ENCODE measurements around the gene CNOT4.

CNOT4 gene

DNA sequence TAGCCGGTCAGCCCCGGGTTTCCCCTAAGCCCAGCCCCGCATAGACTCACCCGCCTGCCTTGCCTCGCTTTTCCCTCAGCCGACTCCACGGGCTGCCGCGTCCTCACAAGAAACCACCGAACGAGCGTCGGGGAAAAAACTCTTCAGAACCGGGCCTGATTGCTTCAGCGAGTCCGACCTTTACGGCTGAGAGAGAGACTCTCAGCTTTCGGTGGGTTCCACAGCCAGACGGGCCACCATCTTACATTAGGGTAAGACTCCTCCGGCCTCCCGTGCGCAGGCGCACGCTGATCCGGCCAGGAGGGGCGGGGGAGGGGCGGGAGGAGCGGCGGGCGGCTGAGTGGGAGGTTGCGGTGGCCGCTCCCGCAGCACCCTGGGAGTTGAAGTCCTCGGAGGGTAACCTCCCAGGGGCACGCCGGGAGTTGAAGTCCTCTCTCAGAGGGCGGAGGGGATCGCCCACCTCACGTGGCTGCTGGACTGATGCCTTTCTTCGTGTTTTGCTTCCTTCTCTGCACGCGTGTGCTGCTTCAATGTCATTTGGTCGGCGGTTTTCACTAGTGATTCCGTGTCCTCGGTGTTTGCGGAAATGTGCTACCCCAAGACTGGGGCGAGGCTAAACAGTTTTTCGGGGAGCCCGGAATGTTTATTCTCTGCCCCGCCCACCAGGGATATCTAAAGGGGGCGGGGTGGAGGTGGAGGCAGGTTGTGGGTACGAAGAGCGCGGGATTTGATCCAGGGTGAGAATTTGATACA lies at the start of gene CNOT4:
TSS of gene CNOT4 (minus strand) at position 264 of the 753 bp plus-strand sequence. CDS start 71,771 bp downstream, outside the sequence.
- DNase-seq (ENCODE audit: low spot score), result peak; percentile 97

GRCh38 chr7:135558881-135559280 lies 49.0 kb upstream of the CNOT4 start:
- no peak for DNase-seq (ENCODE audit: low spot score)

GRCh38 chr7:135558337-135558767 lies 48.5 kb upstream of the CNOT4 start:
- DNase-seq (ENCODE audit: low spot score), result peak; percentile 73

GRCh38 chr7:135557455-135558336 lies 47.8 kb upstream of the CNOT4 start, which contains the start of gene NUP205:
Gene NUP205, plus strand, starts transcription at chr7:135557917. Its CDS starts 28 bp downstream, at chr7:135557945.
- peak; percentile 76 for DNase-seq (ENCODE audit: low spot score)

- no peak for DNase-seq (ENCODE audit: low spot score)
These were observed 43.4 kb upstream of the CNOT4 start for GRCh38 chr7:135553346-135553745.

DNA sequence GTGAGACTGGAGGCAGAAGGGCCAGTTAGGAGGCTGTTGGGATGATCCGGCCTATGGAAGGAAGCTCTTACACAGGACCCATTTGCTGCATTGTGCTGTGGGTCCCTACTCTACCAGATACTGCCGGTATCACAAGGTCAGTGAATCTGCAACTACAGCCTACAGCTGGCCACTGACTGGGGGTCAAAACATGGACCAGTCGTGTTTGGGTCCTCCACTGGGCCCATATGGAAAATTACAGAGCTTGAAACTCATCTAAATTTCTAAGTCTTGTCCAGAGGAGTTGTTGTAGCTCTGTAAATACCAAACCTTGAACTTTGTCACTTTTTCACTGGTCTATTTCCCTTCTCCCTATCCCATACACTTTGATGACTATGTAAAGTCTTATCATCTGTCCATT lies 42.2 kb upstream of the CNOT4 start:
- no peak for DNase-seq (ENCODE audit: low spot score)

GRCh38 chr7:135550196-135550595 lies 40.3 kb upstream of the CNOT4 start:
- DNase-seq (ENCODE audit: low spot score), result no peak

DNA sequence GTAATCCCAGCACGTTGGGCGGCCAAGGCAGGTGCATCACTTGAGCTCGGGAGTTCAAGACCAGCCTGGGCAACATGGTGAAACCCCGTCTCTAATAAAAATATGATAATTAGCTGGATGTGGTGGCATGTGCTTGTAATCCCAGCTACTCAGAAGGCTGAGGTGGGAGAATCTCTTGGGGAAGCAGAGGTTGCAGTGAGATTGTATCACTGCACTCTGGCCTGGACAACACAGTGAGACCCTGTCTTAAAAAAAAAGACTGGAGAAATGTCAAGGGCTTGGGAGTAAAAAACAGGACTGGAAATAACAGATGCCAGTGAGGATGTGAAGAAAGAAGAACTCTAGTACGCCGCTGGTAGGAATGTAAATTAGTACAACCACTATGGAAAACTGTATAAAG lies 31.1 kb upstream of the CNOT4 start:
- no peak for DNase-seq (ENCODE audit: low spot score)

GRCh38 chr7:135539629-135540028 lies 29.7 kb upstream of the CNOT4 start:
- no peak for DNase-seq (ENCODE audit: low spot score)

- DNase-seq (ENCODE audit: low spot score), result no peak
These were observed 28.5 kb upstream of the CNOT4 start for GRCh38 chr7:135538376-135538775.

- DNase-seq (ENCODE audit: low spot score), result no peak
These were observed 28.0 kb upstream of the CNOT4 start for GRCh38 chr7:135537905-135538304.

- DNase-seq (ENCODE audit: low spot score), result no peak
These were observed 27.6 kb upstream of the CNOT4 start for GRCh38 chr7:135537453-135537852.

GRCh38 chr7:135536150-135536549 lies 26.2 kb upstream of the CNOT4 start:
- DNase-seq (ENCODE audit: low spot score), result no peak

DNA sequence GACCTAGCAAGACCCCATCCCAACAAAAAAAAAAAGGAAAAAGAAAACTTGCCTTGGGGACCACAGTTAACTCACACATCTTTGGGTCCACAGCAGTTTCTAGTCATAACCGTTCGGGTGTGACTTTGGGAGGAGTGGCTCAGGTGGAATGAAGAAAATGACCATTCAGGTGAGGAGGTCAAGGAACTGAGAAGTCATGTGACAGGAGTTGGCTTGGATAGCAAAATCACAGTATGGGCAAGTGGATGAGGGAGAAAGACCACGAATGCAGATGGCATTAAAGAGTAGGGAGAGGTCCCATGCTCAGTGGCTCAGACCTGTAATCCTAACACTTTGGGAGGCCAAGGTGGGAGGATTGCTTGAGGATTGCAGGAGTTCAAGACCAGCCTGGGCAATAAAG lies 17.1 kb upstream of the CNOT4 start:
- no peak for DNase-seq (ENCODE audit: low spot score)

GRCh38 chr7:135525426-135525825 lies 15.5 kb upstream of the CNOT4 start:
- no peak for DNase-seq (ENCODE audit: low spot score)

DNA sequence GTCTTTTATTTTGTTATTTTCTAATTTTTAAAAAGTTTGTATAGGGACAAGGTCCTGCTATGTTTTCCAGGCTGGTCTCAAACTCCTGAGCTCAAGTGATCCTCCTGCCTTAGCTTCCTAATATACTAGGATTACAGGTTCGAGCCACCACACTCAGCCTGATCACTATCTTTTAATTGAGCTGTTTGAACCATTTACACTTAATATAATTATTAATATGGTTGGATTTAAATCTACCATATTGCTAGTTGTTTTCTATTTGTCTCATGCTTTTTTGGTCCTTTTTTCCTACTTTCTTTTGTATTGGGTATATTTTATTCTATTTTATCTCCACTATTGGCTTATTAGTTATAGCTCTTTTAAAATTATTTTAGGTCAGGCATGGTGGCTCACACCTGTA lies 13.2 kb upstream of the CNOT4 start:
- no peak for DNase-seq (ENCODE audit: low spot score)

- DNase-seq (ENCODE audit: low spot score), result no peak
These were observed 12.6 kb upstream of the CNOT4 start for GRCh38 chr7:135522509-135522908.

GRCh38 chr7:135519871-135520270 lies 10.0 kb upstream of the CNOT4 start:
- no peak for DNase-seq (ENCODE audit: low spot score)

DNA sequence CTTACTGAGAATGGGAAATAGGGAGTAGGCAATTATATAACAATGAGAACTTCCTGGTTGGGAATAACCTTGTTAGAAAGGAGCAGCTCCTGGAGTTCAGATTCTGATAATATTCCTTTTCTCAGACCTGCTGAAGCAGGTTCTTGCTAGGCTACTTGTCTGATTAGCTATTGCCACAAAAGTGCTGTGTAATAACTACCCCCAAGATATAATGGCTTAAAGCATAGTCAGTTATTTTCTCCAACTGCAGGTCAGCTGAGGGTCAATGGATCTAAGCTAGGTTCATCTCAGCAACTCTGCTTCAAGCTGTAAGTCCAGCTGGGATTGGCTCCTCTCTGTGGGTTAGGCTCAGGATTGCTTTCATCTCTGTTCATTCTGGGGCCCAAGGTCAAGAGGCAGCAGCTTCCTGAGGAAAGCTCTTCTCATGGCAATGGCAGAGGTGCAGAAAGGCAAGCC lies 9.4 kb upstream of the CNOT4 start:
- no peak for DNase-seq (ENCODE audit: low spot score)

DNA sequence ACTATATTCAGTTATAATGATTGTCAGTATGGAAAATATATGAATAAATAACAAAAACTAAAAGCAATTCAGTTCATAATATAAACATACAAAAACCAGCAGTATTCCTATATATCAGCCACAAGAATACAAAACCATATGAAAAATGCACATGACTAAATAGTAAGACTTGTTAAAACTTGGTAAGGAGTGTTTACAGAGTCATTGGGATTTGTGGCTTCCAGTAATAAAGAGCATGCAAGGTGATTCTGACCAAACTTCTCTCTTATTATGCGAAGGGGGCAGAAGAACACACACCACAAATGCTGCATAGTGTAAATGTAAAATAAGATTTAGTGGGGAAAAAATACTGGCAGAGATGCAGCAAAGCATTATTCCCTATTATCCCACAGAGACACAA lies 8.8 kb upstream of the CNOT4 start:
- no peak for DNase-seq (ENCODE audit: low spot score)

DNA sequence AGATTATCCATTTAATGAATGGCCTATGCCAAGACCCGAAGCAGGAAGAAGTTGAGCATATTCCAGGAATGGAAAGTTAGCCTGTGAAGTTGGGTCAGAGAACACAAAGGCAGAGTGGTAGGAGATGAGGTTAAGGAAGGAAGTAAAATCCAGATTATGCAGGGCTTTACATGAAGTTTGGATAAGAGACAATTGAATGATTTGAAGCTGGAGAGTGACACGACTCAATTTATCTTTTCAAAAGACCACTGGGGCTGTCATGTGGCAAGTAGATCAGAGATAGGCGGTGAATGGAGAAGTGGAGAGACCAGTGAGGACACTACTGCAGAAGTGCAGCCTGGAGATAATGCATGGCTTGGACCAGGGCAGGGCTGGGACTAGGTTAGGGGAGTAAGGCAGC lies 7.2 kb upstream of the CNOT4 start:
- DNase-seq (ENCODE audit: low spot score), result no peak

GRCh38 chr7:135514856-135515255 lies 5.0 kb upstream of the CNOT4 start:
- DNase-seq (ENCODE audit: low spot score), result no peak

Measured in activated CD4-positive, alpha-beta T cell treated with anti-CD3 and anti-CD28 coated beads, Interleukin-2, Interleukin-4, amounts not matched to agents 100 ng/mL and 50 ng/mL, durations not matched to agents 16 hours and 8 hours (primary cell).